Esophagus squamous epithelium (tissue), 5 donors: ENCODE results near the gene SCN2A. TPM values are rescaled to one million over a fixed set of nuclear protein-coding genes. Genes with fewer than 3 reads are reported as not detected.
"Not testable (repeated sequence)": the region's sequence is repeated elsewhere in the genome, so short reads cannot be mapped to it uniquely, and the experiment has no call there.

Source experiments
- DNase-seq: peaks from one replicate; lab custom pipeline; 2025; lab: John Stamatoyannopoulos, UW
- H3K27ac ChIP-seq, 4 donors: fragments of 200-600 bp; sonication (generic); one replicate each; pipeline ENCODE4 v1.5.1; 2016 to 2019; ENCODE audit warnings: mild to moderate bottlenecking in 1 of 4
- H3K27me3 ChIP-seq, 4 donors: fragments of 200-600 bp; sonication (generic); 1 replicate in 3 of 4; 2 replicates in 1 of 4; pipeline versions ENCODE4 v1.5.1 to v1.6.0; 2017 to 2021; ENCODE audit warnings: antibody characterized with exemption in 1 of 4
- H3K36me3 ChIP-seq, 3 donors: fragments of 200-600 bp; sonication (generic); one replicate each; pipeline ENCODE4 v1.5.1; 2016 to 2019
- H3K4me1 ChIP-seq, 3 donors: fragments of 200-600 bp; sonication (generic); one replicate each; pipeline ENCODE4 v1.5.1; 2017 to 2019
- H3K4me3 ChIP-seq, 4 donors: fragments of 200-600 bp; sonication (generic); 1 replicate in 3 of 4; 2 replicates in 1 of 4; pipeline ENCODE4 v1.5.1; 2016 to 2019; ENCODE audit warnings: mild to moderate bottlenecking in 2 of 4, moderate library complexity in 1 of 4
- H3K9me3 ChIP-seq, 3 donors: fragments of 200-600 bp; sonication (generic); one replicate each; pipeline ENCODE4 v1.5.1; 2016 to 2019
- POLR2A ChIP-seq, 4 donors: fragments of 450-650 bp; IDR thresholded peaks; one replicate each; pipeline ENCODE4 v1.6.1; 2017; ENCODE audit warnings: antibody characterized with exemption in 4 of 4, mild to moderate bottlenecking in 4 of 4, moderate library complexity in 3 of 4
- WGBS, 2 donors: methylation state at CpG; one replicate each; pipeline ENCODE4 v1.1.5; 2018; 5-methylcytosine and 5-hydroxymethylcytosine counted together
- intact Hi-C: fragments of 100-400 bp; cut with DNase I; formaldehyde crosslinking; loops from one replicate; pipeline ENCODE4 v1.15.0; 2022
- total RNA-seq, 4 donors: library from RNA; depleted of rRNA; stranded (reverse); fragments of >200 nt; gene quantifications; one replicate each; pipeline ENCODE4 v1.1.0, GENCODE V29; 2016
- TF ChIP-seq, protein P1 (sequence below), 6 experiments: fragments of 450-650 bp in 4 of 6; fragments of 200-600 bp in 2 of 6; sonication (generic) in 2 of 6; IDR thresholded peaks; one replicate each; pipeline ENCODE4 v1.5.1; 2016 to 2019; ENCODE audit warnings: antibody characterized with exemption in 6 of 6, mild to moderate bottlenecking in 4 of 6, moderate library complexity in 4 of 6
- donor health status: DM: yes; HTN: yes; CAD: no.

Gene SCN2A
- total RNA-seq, 4 donors from 2014 or later: 0.21 TPM; not detected in 3

DNA sequence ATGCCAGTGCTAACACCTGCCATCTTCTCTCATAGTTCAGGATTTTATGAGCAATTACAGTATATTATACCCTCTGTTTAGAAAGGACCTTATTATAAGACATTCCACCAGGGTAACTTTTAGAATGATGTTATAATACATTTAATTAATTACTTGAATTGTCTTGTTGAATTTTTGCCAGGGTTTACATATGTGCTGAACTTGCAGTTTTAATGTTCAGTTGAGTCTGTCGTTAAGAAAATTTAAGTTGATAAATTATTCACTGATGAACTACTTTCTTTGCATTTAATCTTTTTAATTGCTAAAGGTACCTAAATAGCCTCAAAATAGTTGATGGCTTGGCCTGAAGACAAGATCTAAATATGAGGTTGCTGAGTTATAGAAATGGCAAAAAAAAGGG, 68.1 kb downstream of the SCN2A start:
- DNase-seq: no peak
- intact Hi-C loops: no loop called here

DNA sequence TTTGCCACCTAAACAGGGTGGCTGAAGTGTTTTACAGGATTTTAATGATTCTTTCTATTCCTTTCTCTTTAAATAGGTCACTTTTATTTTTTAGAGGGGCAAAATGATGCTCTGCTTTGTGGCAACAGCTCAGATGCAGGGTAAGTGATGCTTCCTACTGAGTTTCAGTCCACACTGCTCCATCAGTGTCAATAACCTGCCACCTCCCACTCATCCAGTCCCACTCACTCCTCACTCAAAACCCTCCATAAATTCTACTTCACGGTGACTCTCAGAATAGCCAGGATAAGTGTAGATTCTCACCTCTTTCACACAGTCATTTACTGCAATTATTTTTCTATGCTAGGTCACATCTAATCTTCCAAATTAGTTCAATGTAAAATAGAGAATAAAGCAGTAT, 72.7 kb downstream of the SCN2A start:
- Histone ChIP-seq H3K4me3 (no peak overlapping the region), H3K27me3 (no peaks in the 10 kb centered on the region), H3K4me1 (no peaks in the 10 kb centered on the region), H3K36me3 (no peaks in the 10 kb centered on the region), H3K27ac (no peak overlapping the region), H3K9me3 (no peaks in the 10 kb centered on the region)
- DNase-seq: no peak
- TF ChIP-seq, protein P1, sequence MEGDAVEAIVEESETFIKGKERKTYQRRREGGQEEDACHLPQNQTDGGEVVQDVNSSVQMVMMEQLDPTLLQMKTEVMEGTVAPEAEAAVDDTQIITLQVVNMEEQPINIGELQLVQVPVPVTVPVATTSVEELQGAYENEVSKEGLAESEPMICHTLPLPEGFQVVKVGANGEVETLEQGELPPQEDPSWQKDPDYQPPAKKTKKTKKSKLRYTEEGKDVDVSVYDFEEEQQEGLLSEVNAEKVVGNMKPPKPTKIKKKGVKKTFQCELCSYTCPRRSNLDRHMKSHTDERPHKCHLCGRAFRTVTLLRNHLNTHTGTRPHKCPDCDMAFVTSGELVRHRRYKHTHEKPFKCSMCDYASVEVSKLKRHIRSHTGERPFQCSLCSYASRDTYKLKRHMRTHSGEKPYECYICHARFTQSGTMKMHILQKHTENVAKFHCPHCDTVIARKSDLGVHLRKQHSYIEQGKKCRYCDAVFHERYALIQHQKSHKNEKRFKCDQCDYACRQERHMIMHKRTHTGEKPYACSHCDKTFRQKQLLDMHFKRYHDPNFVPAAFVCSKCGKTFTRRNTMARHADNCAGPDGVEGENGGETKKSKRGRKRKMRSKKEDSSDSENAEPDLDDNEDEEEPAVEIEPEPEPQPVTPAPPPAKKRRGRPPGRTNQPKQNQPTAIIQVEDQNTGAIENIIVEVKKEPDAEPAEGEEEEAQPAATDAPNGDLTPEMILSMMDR (IDR thresholded peaks at IDR 0.05): no peak
- TF ChIP-seq POLR2A (IDR thresholded peaks at IDR 0.05): no peak
- intact Hi-C loops: no loop called here
- 63 to 67% methylated on average over 1 of the region's 1 CpG for WGBS, 2 donors

More for the DNA sequence above, 68.1 kb downstream of the SCN2A start:
- Histone ChIP-seq H3K27ac (no peak overlapping the region), H3K4me3 (no peak overlapping the region), H3K36me3 (no peaks in the 10 kb centered on the region), H3K4me1 (no peaks in the 10 kb centered on the region), H3K9me3 (no peaks in the 10 kb centered on the region), H3K27me3 (no peaks in the 10 kb centered on the region)
- 79 to 90% methylated on average over 1 of the region's 1 CpG for WGBS, 2 donors
- TF ChIP-seq POLR2A (IDR thresholded peaks at IDR 0.05): no peak
- TF ChIP-seq, protein P1 (IDR thresholded peaks at IDR 0.05): no peak

DNA sequence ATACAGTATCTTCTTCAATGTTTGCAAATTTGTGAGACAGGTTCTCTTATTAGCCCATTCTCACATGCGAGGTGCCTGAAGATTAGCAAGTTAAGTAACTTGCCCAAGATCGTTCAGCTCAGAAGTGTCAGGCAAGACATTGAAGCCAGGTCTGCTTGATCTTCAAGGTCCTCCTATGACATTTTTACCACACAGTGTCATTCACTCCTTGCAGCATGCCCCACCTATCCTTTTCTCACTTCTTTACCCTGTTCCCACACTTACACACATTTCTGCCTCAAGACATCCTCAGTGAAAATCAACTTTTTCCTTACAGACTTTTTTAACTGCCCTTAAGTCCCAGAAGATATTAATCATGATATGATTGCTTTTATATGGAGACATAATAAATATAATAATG, 73.8 kb downstream of the SCN2A start:
- no peaks in the 10 kb centered on the region for H3K9me3 ChIP-seq
- 76 to 92% methylated on average over 2 of the region's 2 CpGs for WGBS, 2 donors
- H3K27ac ChIP-seq: no peak overlapping the region
- intact Hi-C loops: no loop called here
- H3K27me3 ChIP-seq: no peaks in the 10 kb centered on the region
- TF ChIP-seq POLR2A (IDR thresholded peaks at IDR 0.05): no peak
- TF ChIP-seq, protein P1 (IDR thresholded peaks at IDR 0.05): no peak
- DNase-seq: no peak
- H3K4me1 ChIP-seq: no peaks in the 10 kb centered on the region
- H3K36me3 ChIP-seq: no peaks in the 10 kb centered on the region
- H3K4me3 ChIP-seq: no peak overlapping the region

DNA sequence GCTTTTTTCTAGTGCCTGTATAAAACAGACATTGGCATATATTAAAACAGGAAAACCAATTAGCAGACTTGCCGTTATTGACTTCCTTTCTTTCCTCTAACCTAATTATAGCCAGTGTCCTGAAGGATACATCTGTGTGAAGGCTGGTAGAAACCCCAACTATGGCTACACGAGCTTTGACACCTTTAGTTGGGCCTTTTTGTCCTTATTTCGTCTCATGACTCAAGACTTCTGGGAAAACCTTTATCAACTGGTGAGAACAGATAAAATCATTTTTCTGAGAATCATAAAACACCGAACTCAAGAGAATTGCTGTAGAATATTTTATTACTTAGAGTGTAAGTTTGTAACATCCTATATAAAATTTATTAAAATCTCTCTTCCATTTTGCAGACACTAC, 74.3 kb downstream of the SCN2A start:
- no peak for DNase-seq
- Histone ChIP-seq H3K9me3 (no peaks in the 10 kb centered on the region), H3K4me1 (no peaks in the 10 kb centered on the region), H3K4me3 (no peak overlapping the region), H3K27ac (no peak overlapping the region), H3K27me3 (no peaks in the 10 kb centered on the region), H3K36me3 (no peaks in the 10 kb centered on the region)
- intact Hi-C loops: no loop called here
- TF ChIP-seq, protein P1 (IDR thresholded peaks at IDR 0.05): no peak
- TF ChIP-seq POLR2A (IDR thresholded peaks at IDR 0.05): no peak
- 57 to 67% methylated on average over 4 of the region's 4 CpGs for WGBS, 2 donors

DNA sequence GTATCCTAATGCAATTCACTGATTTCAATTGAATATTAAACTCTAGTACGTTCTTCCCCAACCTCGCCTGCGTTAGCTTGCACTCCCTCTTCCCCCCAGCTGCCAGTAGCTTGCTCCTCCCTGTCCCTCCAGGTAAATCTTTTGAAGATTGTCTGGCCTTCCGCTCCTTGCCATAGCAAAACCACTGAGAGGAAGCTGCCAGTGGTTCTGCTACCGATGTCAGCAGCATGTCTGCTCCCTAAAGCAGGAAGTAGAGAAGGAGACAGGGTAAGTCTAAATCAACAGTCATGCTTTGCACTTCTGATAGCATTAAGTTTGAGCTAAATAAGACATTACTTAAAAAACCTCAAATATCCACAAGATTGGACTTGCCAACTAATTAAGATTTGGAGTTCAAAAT, 89.1 kb downstream of the SCN2A start:
- no peak for DNase-seq

DNA sequence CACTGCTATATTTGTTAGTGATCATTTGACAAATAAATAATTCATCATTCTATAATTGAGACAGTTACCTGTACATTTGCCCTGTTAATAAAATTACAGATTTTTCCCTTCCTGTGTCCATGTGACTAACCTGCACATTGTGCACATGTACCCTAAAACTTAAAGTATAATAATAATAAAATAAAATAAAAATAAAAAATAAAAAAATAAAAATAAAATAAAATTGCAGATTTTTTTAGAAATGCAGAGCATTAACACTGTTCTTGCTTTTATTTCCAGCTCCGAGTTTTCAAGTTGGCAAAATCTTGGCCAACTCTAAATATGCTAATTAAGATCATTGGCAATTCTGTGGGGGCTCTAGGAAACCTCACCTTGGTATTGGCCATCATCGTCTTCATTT, 105.1 kb downstream of the SCN2A start:
- DNase-seq, H3K4me3 ChIP-seq, H3K36me3 ChIP-seq, intact Hi-C loops, H3K27ac ChIP-seq, H3K4me1 ChIP-seq, H3K9me3 ChIP-seq, H3K27me3 ChIP-seq: not testable (repeated sequence)
- 71 to 72% methylated on average over 2 of the region's 2 CpGs for WGBS, 2 donors

More for the DNA sequence above, 89.1 kb downstream of the SCN2A start:
- Histone ChIP-seq H3K27me3 (no peaks in the 10 kb centered on the region), H3K4me3 (no peak overlapping the region), H3K4me1 (no peaks in the 10 kb centered on the region), H3K36me3 (no peaks in the 10 kb centered on the region), H3K27ac (no peak overlapping the region), H3K9me3 (no peaks in the 10 kb centered on the region)
- intact Hi-C loops: no loop called here
- TF ChIP-seq, protein P1 (IDR thresholded peaks at IDR 0.05): no peak
- TF ChIP-seq POLR2A (IDR thresholded peaks at IDR 0.05): no peak
- WGBS, 2 donors: 42 to 62% methylated on average over 4 to 5 of the region's 5 CpGs
